HG03025 (cell line): ENCODE results near the gene ABI3BP.

Source experiments
- ATAC-seq: cut with Tn5 transposase; IDR thresholded peaks from one replicate; pipeline ENCODE4 v1.9.1; 2021; ENCODE audit warnings: mild to moderate bottlenecking, moderate library complexity; ENCODE audit not compliant: unreplicated experiment, low FRiP score

ABI3BP gene

GRCh38 chr3:100702082-100702979 is 290.9 kb downstream of the ABI3BP start:
- ATAC-seq: no peak

DNA sequence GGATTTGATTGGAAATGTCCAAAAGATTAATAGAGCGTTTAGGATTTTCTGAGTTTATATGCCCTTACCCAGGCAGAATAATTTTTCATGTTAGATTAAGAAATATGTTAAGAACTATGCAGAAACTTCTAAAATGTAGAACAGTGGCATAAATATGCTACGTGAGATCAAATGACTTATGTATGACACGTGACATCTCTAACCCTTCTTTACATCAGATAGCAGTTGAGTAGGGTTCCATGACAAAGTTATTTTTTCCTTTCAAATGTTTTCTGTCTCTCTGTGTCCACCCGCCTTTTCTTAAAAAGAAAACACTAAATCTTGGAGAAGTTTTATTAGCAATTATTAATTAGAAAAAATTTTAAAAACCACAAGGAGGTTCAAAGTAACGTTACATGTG is 292.5 kb downstream of the ABI3BP start:
- ATAC-seq: no peak
